EH (cell line): ENCODE results near the gene PREX1.
A peak's percentile ranks its signal among the peaks of the same experiment; 100 is the strongest.

ENCODE experiments used
- DNase-seq: peaks from one replicate; pipeline ENCODE4 v3.0.0-alpha.2; 2015; ENCODE audit warnings: low read depth

Gene PREX1

GRCh38 chr20:48632825-48633619 is 194.8 kb downstream of the PREX1 start:
- DNase-seq, result no peak

- DNase-seq, result no peak
Observed at GRCh38 chr20:48632017-48632824, 195.6 kb downstream of the PREX1 start.

GRCh38 chr20:48631114-48632016 is 196.4 kb downstream of the PREX1 start:
- DNase-seq, result peak; percentile 30

- peak; percentile 32 for DNase-seq
Observed at GRCh38 chr20:48630342-48631075, 197.3 kb downstream of the PREX1 start.

- DNase-seq, result no peak
Observed at GRCh38 chr20:48629960-48630315, 197.9 kb downstream of the PREX1 start.

- no peak for DNase-seq
Observed at GRCh38 chr20:48629069-48629959, 198.5 kb downstream of the PREX1 start.

- no peak for DNase-seq
Observed at GRCh38 chr20:48627737-48628128, 200.1 kb downstream of the PREX1 start.

GRCh38 chr20:48626938-48627736 is 200.7 kb downstream of the PREX1 start:
- DNase-seq, result no peak

- peak; percentile 61 for DNase-seq
Observed at GRCh38 chr20:48626226-48626937, 201.4 kb downstream of the PREX1 start.

- DNase-seq, result no peak
Observed at GRCh38 chr20:48625136-48625900, 202.5 kb downstream of the PREX1 start.

- DNase-seq, result no peak
Observed at GRCh38 chr20:48624315-48625020, 203.3 kb downstream of the PREX1 start.

GRCh38 chr20:48623906-48624265 is 203.9 kb downstream of the PREX1 start:
- no peak for DNase-seq

- no peak for DNase-seq
Observed at GRCh38 chr20:48623176-48623905, 204.5 kb downstream of the PREX1 start.

- no peak for DNase-seq
Observed at GRCh38 chr20:48622421-48622820, 205.4 kb downstream of the PREX1 start.

GRCh38 chr20:48621376-48622078 is 206.3 kb downstream of the PREX1 start:
- DNase-seq, result peak; percentile 52
